Spleen (tissue), 11 donors: ENCODE data around the gene FANCL. TPM values are rescaled to one million over a fixed set of nuclear protein-coding genes. Genes with fewer than 3 reads are reported as not detected.

Source experiments
- DNase-seq: peaks from one replicate; pipeline ENCODE4 v3.0.0-alpha.2; 2020
- H3K27ac ChIP-seq, 8 donors: fragments of 200-600 bp; sonication (generic) in 7 of 8; 1 replicate in 4 of 8; 2 replicates in 4 of 8; pipeline versions ENCODE4 v1.5.0 to v1.8.0; 2016 to 2021; ENCODE audit warnings: inconsistent platforms in 4 of 8, mild to moderate bottlenecking in 4 of 8, moderate library complexity in 1 of 8
- H3K27me3 ChIP-seq, 7 donors: fragments of 200-600 bp; sonication (generic) in 6 of 7; replicated peaks in 1 of 7; 1 replicate in 4 of 7; 2 replicates in 3 of 7; pipeline versions ENCODE4 v1.5.0 to v1.8.0; 2016 to 2021; ENCODE audit warnings: inconsistent platforms in 3 of 7, mild to moderate bottlenecking in 1 of 7
- H3K36me3 ChIP-seq, 6 donors: fragments of 200-600 bp; sonication (generic) in 5 of 6; 1 replicate in 4 of 6; 2 replicates in 2 of 6; pipeline versions ENCODE4 v1.5.0 to v1.8.0; 2016 to 2021; ENCODE audit warnings: inconsistent platforms in 2 of 6
- H3K4me1 ChIP-seq, 6 donors: fragments of 200-600 bp; sonication (generic) in 5 of 6; 1 replicate in 3 of 6; 2 replicates in 3 of 6; pipeline versions ENCODE4 v1.5.0 to v1.8.0; 2016 to 2021; ENCODE audit warnings: inconsistent platforms in 3 of 6
- H3K4me3 ChIP-seq, 8 donors: fragments of 200-600 bp; sonication (generic) in 7 of 8; 1 replicate in 4 of 8; 2 replicates in 4 of 8; pipeline versions ENCODE4 v1.5.0 to v1.8.0; 2016 to 2021; ENCODE audit warnings: inconsistent platforms in 4 of 8, mild to moderate bottlenecking in 4 of 8, moderate library complexity in 2 of 8
- H3K9me3 ChIP-seq, 8 donors: fragments of 200-600 bp; sonication (generic) in 7 of 8; 1 replicate in 4 of 8; 2 replicates in 4 of 8; pipeline versions ENCODE4 v1.5.0 to v1.8.0; 2016 to 2021; ENCODE audit warnings: inconsistent platforms in 4 of 8
- POLR2A ChIP-seq, 3 donors: fragments of 450-650 bp; IDR thresholded peaks; one replicate each; pipeline ENCODE4 v1.5.1; 2017; ENCODE audit warnings: antibody characterized with exemption in 3 of 3, mild to moderate bottlenecking in 1 of 3
- POLR2AphosphoS5 ChIP-seq, 3 donors: sonication (generic); formaldehyde crosslinking; IDR thresholded peaks; one replicate each; pipeline ENCODE4 v1.5.1; 2017; ENCODE audit warnings: antibody characterized with exemption in 3 of 3
- WGBS, 5 donors: extraction: QIAGEN DNeasy Blood & Tissue Kit in 3 of 5; methylation state at CpG; one replicate each; pipeline versions ENCODE4 v1.1.5 to v1.1.7; 2013 to 2018; 5-methylcytosine and 5-hydroxymethylcytosine counted together
- intact Hi-C: fragments of 100-400 bp; cut with DNase I; formaldehyde crosslinking; loops from one replicate; pipeline ENCODE4 v1.15.0; 2023; ENCODE audit warnings: low total_unique reads
- polyA plus RNA-seq, 3 donors: library from polyadenylated mRNA; stranded (reverse); fragments of 200-250 nt; gene quantifications; one replicate each; pipeline ENCODE4 v1.2.1, GENCODE V29; 2013
- total RNA-seq, 7 donors: library from RNA; depleted of rRNA in 3 of 7; stranded (reverse); fragments of >200 nt in 3 of 7; fragmentation: NEBNext Ultra II Directional in 4 of 7; extraction: Animal tissue kit (Norgen Biotek cat#: 25700) in 4 of 7; gene quantifications; one replicate each; pipeline versions ENCODE4 v1.1.0 to v1.2.1, GENCODE V29; 2016 to 2021
- TF ChIP-seq, protein P1 (sequence below), 11 experiments: fragments of 200-600 bp in 7 of 11; fragments of 450-650 bp in 4 of 11; sonication (generic) in 4 of 11; IDR thresholded peaks in 8 of 11; conservative IDR thresholded peaks in 3 of 11; 1 replicate in 7 of 11; 2 replicates in 4 of 11; pipeline versions ENCODE4 v1.4.0 to v1.8.0; 2016 to 2021; ENCODE audit warnings: antibody characterized with exemption in 11 of 11, inconsistent platforms in 4 of 11, mild to moderate bottlenecking in 1 of 11
- donor health status: healthy with polysubstance abuse.
- donor health status: DM: no; HTN: no; CAD: no; lungs with moderate emphysema.
- donor health status: DM: no; HTN: no; CAD: no.
- donor health status: Bipolar disorder and iron deficiency.
- donor health status: healthy.
- donor health status: DM: no; HTN: no; CAD: no.
- donor health status: DM: yes; HTN: yes; CAD: no.

Gene FANCL
- total and polyA plus RNA-seq, 10 donors = 15.7 to 50.7 (median 31.6) TPM

DNA sequence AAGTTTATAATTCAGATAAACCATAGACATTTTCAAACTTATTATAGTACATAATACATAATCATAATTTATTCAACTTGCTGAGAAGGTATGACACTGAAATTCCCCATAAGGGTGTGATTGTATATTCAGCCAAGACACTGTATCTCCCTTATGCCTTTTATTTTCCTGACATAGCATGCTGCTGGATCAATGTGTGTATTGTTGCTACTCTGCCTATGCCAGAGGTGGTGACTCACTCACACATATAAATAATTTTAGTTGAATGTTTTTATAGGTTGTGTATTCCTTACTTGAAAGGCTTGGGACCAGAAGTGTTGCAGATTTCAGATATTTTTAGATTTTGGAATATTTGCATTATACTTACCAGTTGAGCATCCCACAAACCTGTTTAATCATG is 107.7 kb downstream of the FANCL start:
- no peaks in the 10 kb centered on the region for H3K27me3 ChIP-seq
- TF ChIP-seq POLR2A (IDR thresholded peaks at IDR 0.05) (no peak), POLR2AphosphoS5 (IDR thresholded peaks at IDR 0.05) (no peak)
- TF ChIP-seq, protein P1, sequence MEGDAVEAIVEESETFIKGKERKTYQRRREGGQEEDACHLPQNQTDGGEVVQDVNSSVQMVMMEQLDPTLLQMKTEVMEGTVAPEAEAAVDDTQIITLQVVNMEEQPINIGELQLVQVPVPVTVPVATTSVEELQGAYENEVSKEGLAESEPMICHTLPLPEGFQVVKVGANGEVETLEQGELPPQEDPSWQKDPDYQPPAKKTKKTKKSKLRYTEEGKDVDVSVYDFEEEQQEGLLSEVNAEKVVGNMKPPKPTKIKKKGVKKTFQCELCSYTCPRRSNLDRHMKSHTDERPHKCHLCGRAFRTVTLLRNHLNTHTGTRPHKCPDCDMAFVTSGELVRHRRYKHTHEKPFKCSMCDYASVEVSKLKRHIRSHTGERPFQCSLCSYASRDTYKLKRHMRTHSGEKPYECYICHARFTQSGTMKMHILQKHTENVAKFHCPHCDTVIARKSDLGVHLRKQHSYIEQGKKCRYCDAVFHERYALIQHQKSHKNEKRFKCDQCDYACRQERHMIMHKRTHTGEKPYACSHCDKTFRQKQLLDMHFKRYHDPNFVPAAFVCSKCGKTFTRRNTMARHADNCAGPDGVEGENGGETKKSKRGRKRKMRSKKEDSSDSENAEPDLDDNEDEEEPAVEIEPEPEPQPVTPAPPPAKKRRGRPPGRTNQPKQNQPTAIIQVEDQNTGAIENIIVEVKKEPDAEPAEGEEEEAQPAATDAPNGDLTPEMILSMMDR (IDR thresholded peaks at IDR 0.05 in 8 of 11, conservative IDR thresholded peaks at IDR 0.05 in 3 of 11) = no peak
- intact Hi-C loops = no loop called here

DNA sequence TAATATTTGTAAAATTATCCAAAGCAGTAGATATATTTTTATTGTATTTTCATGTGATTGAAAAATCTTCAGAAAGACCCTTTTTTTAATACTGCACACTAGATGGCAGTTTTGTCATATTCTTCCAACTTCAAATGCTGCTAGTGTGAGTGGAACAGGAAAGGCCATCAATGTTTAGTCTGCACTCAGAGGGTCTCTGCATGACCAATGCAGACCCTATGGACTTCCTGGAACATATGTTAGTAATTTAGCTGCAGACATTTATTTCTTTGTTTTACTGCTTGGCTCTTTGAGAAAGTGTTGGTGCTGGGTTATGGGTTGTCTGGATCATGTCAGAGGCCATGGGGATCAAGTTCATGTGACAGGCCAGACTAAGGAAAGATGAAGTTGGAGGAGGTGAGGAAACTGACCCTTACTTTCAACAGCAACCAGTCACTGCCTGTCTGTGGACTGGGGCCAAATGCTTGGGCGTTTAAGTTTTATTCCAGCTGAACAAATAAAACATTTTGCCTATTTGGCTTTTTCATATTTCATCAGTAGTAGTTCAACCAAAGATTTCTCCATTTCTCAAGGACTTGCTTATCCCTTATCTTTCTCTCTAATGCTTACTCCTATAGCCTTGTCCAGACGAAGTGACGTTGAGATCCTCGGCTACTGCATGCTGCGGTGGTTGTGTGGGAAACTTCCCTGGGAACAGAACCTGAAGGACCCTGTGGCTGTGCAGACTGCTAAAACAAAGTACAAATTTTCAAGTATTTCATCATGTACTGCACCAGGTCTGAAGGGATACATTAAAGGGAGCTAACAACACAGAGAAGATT is 109.7 kb downstream of the FANCL start:
- no peaks in the 10 kb centered on the region for H3K27me3 ChIP-seq
- peaks cover 0 to 46% (median 8%) of the 10 kb centered on the region in 6 donors for H3K36me3 ChIP-seq
- intact Hi-C loops = no loop called here
- H3K27ac ChIP-seq = no peak overlapping the region
- WGBS, 5 donors = 81 to 95% (median 89%) methylated on average over 5 of the region's 5 CpGs
- no peak for DNase-seq
- no peak overlapping the region for H3K4me3 ChIP-seq
- no peaks in the 10 kb centered on the region for H3K4me1 ChIP-seq
- TF ChIP-seq POLR2AphosphoS5 (IDR thresholded peaks at IDR 0.05) = no peak
- TF ChIP-seq, protein P1 (IDR thresholded peaks at IDR 0.05 in 8 of 11, conservative IDR thresholded peaks at IDR 0.05 in 3 of 11) = no peak
- TF ChIP-seq POLR2A (IDR thresholded peaks at IDR 0.05) = no peak
- no peaks in the 10 kb centered on the region for H3K9me3 ChIP-seq

More for the DNA sequence above, 107.7 kb downstream of the FANCL start:
- no peaks in the 10 kb centered on the region for H3K4me1 ChIP-seq
- DNase-seq = no peak
- peaks cover 0 to 48% (median 8%) of the 10 kb centered on the region in 6 donors for H3K36me3 ChIP-seq
- H3K4me3 ChIP-seq = no peak overlapping the region
- H3K27ac ChIP-seq = no peak overlapping the region
- no peaks in the 10 kb centered on the region for H3K9me3 ChIP-seq

DNA sequence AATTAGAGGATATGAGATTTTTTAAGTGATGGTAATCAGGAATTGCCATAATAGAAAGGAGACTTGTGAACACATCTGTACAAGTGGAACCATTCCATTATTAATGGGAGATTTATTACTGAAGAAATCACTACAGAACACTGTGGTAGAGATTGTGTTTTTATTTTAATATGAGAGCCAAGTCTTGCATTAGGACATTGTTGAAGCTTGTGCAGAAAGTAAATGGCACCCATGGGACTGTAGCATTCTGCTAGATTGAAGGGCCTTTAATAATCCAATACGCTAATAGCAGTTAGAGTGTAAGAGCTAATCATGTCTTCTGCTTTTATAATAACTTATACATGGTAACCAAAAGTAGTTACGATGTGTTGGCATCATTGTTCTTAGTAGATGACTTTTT is 110.9 kb downstream of the FANCL start:
- no peak for DNase-seq
- no peak overlapping the region for H3K27ac ChIP-seq
- no peaks in the 10 kb centered on the region for H3K4me1 ChIP-seq
- 95 to 98% (median 97%) methylated on average over 2 of the region's 2 CpGs for whole genome bisulfite sequencing, 5 donors
- H3K36me3 ChIP-seq = peaks cover 0 to 38% (median 8%) of the 10 kb centered on the region in 6 donors
- H3K4me3 ChIP-seq = no peak overlapping the region
- H3K27me3 ChIP-seq = no peaks in the 10 kb centered on the region
- TF ChIP-seq, protein P1 (IDR thresholded peaks at IDR 0.05 in 8 of 11, conservative IDR thresholded peaks at IDR 0.05 in 3 of 11) = no peak
- TF ChIP-seq POLR2A (IDR thresholded peaks at IDR 0.05) = no peak
- no peak for TF ChIP-seq POLR2AphosphoS5 (IDR thresholded peaks at IDR 0.05)
- intact Hi-C loops = no loop called here
- no peaks in the 10 kb centered on the region for H3K9me3 ChIP-seq

DNA sequence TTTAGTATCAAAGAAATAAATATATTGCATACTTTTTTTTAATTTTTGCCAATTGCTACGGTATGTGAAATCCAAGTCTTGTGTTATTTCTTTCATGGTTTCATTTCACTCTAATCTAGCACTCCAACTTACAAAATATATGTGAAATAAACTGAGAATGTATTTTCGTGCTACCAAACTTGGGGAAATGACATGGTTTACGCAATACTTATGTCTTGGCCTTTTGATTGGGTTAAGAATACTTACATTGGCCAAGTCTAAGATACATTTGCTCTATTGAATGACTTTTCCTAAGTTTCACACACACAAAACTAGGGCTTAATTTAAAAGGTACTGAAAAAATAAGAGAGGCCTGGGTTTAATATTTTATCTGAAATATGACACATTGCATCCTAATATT is 114.0 kb downstream of the FANCL start:
- 87 to 98% (median 92%) methylated on average over 3 of the region's 3 CpGs for WGBS, 5 donors
- intact Hi-C loops = no loop called here
- no peaks in the 10 kb centered on the region for H3K4me1 ChIP-seq
- TF ChIP-seq POLR2AphosphoS5 (IDR thresholded peaks at IDR 0.05) = no peak
- TF ChIP-seq, protein P1 (IDR thresholded peaks at IDR 0.05 in 8 of 11, conservative IDR thresholded peaks at IDR 0.05 in 3 of 11) = no peak
- TF ChIP-seq POLR2A (IDR thresholded peaks at IDR 0.05) = no peak
- no peak overlapping the region for H3K27ac ChIP-seq
- H3K4me3 ChIP-seq = no peak overlapping the region
- DNase-seq = no peak
- no peaks in the 10 kb centered on the region for H3K27me3 ChIP-seq
- peaks cover 0 to 36% (median 10%) of the 10 kb centered on the region in 6 donors for H3K36me3 ChIP-seq
- no peaks in the 10 kb centered on the region for H3K9me3 ChIP-seq
